ENCODE measurements around the gene SRPK2. TPM values are rescaled to one million over a fixed set of nuclear protein-coding genes. Genes with fewer than 3 reads are reported as not detected.

The SRPK2 gene
- total and polyA plus RNA-seq, 9 donors: 15.2 to 50.0 (median 37.8) TPM

DNA sequence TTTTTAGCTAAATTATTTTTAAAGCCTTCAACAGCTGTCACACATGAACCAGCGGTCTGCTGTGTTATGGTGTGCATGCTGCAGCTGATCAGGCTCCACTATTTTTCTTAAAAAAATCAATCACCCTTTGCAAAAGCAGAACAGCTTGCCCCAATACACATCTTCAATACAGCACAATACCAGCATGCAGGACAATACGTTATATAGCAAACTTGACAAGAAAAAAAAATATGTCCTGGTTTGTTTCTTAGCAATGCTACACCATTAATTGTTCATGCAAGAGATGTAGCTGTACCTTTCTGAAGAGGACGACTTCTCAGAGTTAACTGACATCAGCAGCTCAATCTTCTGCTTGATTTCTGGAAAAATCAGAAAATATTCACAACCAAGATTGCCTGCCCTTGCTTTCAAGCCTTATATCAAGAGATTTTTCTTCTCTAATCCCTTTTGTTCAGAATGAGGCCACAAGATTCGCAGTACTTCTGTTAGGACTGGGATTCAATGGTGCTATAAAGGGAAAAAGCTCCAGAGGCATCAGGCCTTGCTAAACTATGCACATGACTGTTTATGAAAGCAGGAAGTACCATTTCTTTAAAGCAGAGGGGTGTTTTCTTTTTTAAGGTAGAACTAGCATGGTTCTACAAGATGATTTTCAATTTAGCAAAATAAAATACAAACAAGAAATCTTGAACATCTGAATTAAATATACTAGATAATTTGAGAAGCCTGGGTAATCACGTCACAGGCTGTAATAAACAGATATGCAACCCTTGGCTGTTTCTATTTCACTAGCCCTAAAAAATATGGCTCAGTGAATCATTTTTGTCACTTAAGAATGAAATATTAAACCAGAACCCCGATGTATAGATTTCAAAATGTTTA, 120.0 kb downstream of the SRPK2 start:
- H3K9me3 ChIP-seq: no peaks in the 10 kb centered on the region
- intact Hi-C loops (cut with DNase I): no loop called here
- peak overlapping the region; percentile 37 for H3K4me3 ChIP-seq
- peaks cover 2% of the 10 kb centered on the region for H3K4me1 ChIP-seq (ENCODE audit: insufficient read depth)
- TF ChIP-seq, protein P1, sequence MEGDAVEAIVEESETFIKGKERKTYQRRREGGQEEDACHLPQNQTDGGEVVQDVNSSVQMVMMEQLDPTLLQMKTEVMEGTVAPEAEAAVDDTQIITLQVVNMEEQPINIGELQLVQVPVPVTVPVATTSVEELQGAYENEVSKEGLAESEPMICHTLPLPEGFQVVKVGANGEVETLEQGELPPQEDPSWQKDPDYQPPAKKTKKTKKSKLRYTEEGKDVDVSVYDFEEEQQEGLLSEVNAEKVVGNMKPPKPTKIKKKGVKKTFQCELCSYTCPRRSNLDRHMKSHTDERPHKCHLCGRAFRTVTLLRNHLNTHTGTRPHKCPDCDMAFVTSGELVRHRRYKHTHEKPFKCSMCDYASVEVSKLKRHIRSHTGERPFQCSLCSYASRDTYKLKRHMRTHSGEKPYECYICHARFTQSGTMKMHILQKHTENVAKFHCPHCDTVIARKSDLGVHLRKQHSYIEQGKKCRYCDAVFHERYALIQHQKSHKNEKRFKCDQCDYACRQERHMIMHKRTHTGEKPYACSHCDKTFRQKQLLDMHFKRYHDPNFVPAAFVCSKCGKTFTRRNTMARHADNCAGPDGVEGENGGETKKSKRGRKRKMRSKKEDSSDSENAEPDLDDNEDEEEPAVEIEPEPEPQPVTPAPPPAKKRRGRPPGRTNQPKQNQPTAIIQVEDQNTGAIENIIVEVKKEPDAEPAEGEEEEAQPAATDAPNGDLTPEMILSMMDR (IDR thresholded peaks at IDR 0.05): no peak
- TF ChIP-seq EP300 (IDR thresholded peaks at IDR 0.05): no peak
- no peak for TF ChIP-seq POLR2A (IDR thresholded peaks at IDR 0.05)
- H3K27ac ChIP-seq: peak overlapping the region; percentile 12 to 55
- 1 to 2% (median 1%) methylated on average over 6 of the region's 6 CpGs for WGBS, 3 donors
- H3K36me3 ChIP-seq: no peaks in the 10 kb centered on the region
- H3K27me3 ChIP-seq: no peaks in the 10 kb centered on the region
- DNase-seq: no peak

DNA sequence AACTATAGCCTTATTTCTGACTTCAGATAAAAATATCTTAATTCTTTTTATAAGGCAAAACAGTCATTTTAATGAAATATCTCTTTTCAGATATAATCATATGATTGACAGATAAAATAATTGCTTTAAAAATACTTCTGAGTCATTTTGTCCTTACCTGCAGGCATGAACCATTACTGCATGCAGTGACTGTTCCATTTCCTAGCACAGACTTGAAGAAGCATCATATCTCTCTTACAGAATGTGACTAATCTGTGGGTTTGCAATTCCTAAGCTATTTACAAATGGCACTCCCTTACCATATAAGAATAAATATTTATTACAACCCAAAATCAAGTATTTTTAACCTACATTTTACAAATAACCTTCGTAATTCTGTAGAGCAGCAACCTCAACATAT, 120.7 kb downstream of the SRPK2 start:
- Histone ChIP-seq H3K9me3 (no peaks in the 10 kb centered on the region), H3K4me1 (ENCODE audit: insufficient read depth) (peaks cover 2% of the 10 kb centered on the region), H3K27ac (no peak overlapping the region), H3K27me3 (no peaks in the 10 kb centered on the region), H3K4me3 (peak overlapping the region; percentile 37), H3K36me3 (no peaks in the 10 kb centered on the region)
- DNase-seq: no peak
- WGBS, 3 donors: 14 to 21% (median 17%) methylated on average over 1 of the region's 1 CpG
- TF ChIP-seq POLR2A (IDR thresholded peaks at IDR 0.05) (no peak), EP300 (IDR thresholded peaks at IDR 0.05) (no peak)
- TF ChIP-seq, protein P1 (IDR thresholded peaks at IDR 0.05): no peak
- intact Hi-C loops (cut with DNase I): no loop called here

DNA sequence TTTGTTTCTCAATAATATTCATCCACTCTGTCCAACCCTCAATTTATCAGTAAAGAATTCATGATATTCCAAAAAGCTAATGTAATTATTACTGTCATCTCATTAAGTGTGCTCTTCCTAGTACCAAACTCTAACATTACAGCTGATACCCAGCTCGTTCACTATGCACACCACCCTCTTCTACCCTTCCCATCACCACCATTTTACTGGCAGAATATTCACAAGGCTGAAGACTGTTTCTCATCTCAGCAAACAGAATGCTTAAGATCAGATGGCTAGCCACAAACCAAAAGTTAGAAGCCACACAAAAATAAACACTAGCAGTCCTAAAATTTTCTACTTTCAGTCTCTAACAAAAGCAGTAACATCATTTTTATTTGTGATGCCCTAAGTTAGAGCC, 121.5 kb downstream of the SRPK2 start:
- 29 to 37% (median 29%) methylated on average over 1 of the region's 1 CpG for WGBS, 3 donors
- Histone ChIP-seq H3K9me3 (no peaks in the 10 kb centered on the region), H3K27ac (no peak overlapping the region), H3K27me3 (no peaks in the 10 kb centered on the region), H3K4me1 (ENCODE audit: insufficient read depth) (peaks cover 2% of the 10 kb centered on the region), H3K4me3 (peak overlapping the region; percentile 37), H3K36me3 (no peaks in the 10 kb centered on the region)
- no peak for TF ChIP-seq EP300 (IDR thresholded peaks at IDR 0.05)
- TF ChIP-seq, protein P1 (IDR thresholded peaks at IDR 0.05): no peak
- no peak for TF ChIP-seq POLR2A (IDR thresholded peaks at IDR 0.05)
- intact Hi-C loops (cut with DNase I): no loop called here
- DNase-seq: no peak

DNA sequence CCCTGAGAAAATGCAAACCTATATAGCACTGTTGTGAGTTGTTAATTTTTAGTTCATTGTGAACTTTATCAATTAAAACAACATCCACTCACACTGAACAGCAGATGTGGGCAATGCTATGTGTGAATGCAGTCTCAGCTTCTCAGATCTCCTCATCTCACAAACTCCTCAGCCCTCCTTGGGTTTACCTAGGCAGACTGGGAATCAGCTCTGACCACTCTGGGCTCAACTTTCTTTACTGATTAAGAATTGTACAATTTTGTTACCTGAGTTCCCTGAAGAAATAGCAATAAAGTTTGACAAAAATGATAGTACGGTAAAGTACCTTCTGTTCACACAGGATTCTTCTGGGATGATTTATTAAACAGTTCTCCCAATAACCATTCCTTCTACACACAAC, 124.0 kb downstream of the SRPK2 start:
- Histone ChIP-seq H3K9me3 (no peaks in the 10 kb centered on the region), H3K4me3 (no peak overlapping the region), H3K4me1 (ENCODE audit: insufficient read depth) (peaks cover 2% of the 10 kb centered on the region), H3K27ac (no peak overlapping the region), H3K36me3 (no peaks in the 10 kb centered on the region), H3K27me3 (no peaks in the 10 kb centered on the region)
- WGBS, 3 donors: 90 to 93% (median 90%) methylated on average over 1 of the region's 1 CpG
- intact Hi-C loops (cut with DNase I): no loop called here
- TF ChIP-seq POLR2A (IDR thresholded peaks at IDR 0.05) (no peak), EP300 (IDR thresholded peaks at IDR 0.05) (no peak)
- TF ChIP-seq, protein P1 (IDR thresholded peaks at IDR 0.05): no peak
- no peak for DNase-seq

All from ovary (tissue), 9 donors.